Measurements from ENCODE around the gene BICD1.

The BICD1 gene

DNA sequence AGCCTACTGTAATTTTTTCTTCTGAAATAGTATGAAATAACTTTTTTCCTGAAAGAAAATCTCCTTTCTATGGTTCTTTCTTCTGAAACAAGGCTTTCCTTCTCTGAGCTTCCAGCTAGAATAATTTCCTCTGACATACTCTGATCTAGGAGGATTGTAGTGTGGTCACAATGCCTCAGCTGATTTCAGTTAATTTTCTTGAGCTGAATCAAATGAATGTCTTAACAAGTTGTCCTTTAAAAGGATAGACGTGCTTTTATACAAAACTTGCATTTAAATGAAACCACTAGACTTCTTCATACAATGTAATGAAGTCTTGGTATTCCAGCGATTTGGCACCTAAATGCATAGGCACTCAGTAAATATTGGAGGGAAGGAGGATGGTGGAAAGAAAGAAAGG is 94.4 kb downstream of the BICD1 start:
- TF ChIP-seq, protein P1, sequence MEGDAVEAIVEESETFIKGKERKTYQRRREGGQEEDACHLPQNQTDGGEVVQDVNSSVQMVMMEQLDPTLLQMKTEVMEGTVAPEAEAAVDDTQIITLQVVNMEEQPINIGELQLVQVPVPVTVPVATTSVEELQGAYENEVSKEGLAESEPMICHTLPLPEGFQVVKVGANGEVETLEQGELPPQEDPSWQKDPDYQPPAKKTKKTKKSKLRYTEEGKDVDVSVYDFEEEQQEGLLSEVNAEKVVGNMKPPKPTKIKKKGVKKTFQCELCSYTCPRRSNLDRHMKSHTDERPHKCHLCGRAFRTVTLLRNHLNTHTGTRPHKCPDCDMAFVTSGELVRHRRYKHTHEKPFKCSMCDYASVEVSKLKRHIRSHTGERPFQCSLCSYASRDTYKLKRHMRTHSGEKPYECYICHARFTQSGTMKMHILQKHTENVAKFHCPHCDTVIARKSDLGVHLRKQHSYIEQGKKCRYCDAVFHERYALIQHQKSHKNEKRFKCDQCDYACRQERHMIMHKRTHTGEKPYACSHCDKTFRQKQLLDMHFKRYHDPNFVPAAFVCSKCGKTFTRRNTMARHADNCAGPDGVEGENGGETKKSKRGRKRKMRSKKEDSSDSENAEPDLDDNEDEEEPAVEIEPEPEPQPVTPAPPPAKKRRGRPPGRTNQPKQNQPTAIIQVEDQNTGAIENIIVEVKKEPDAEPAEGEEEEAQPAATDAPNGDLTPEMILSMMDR (conservative IDR thresholded peaks at IDR 0.05; ENCODE audit: low read depth, low read length), result no peak
- no peak overlapping the region for H3K4me3 ChIP-seq (ENCODE audit: low read length)

DNA sequence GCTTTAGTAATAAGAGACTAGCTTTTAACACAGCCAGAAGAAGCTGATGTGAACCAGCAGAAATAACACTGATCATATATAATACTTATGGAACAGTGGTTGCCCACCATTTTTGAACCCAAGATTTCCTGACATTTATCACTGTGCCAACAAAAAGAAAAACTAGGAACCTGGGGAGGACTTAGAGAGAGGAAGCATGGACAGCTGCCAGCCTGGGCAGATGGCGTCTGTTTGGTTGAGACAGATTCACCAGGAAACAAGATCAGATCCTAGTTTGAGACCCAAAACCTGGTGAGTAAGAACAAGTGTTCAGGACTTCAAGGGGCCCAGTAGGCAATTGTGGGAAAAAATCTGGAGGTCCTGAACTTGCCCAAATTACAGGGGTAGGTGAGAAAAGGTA is 95.3 kb downstream of the BICD1 start:
- TF ChIP-seq, protein P1 (conservative IDR thresholded peaks at IDR 0.05; ENCODE audit: low read depth, low read length), result no peak
- no peak overlapping the region for H3K4me3 ChIP-seq (ENCODE audit: low read length)
- no peak for DNase-seq (ENCODE audit: low read depth)

More for the DNA sequence above, 94.4 kb downstream of the BICD1 start:
- no peak for DNase-seq (ENCODE audit: low read depth)

- no peak for DNase-seq (ENCODE audit: low read depth)
- TF ChIP-seq, protein P1 (conservative IDR thresholded peaks at IDR 0.05; ENCODE audit: low read depth, low read length), result no peak
- no peak overlapping the region for H3K4me3 ChIP-seq (ENCODE audit: low read length)
These were observed 99.1 kb downstream of the BICD1 start for GRCh38 chr12:32205731-32206130.

DNA sequence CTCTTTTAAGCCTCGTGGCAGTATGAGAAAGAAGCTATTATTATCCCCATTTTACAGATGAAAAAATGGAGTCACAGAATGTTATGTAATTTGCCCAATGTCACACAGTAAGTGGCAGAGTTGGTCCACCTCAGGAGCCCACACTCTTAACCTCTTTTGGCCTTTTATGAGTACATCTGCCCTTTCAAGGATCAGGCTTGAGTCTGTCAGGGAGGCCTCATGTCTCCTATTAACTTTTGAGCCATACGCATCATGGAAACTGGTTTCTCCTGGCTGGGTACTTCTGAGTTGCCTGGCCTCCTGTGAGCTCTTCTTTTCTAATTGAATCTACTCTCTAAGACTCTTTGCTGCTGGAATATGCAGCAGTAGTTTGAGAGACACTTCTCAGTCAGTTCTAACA is 101.7 kb downstream of the BICD1 start:
- no peak for DNase-seq (ENCODE audit: low read depth)
- TF ChIP-seq, protein P1 (conservative IDR thresholded peaks at IDR 0.05; ENCODE audit: low read depth, low read length), result no peak
- no peak overlapping the region for H3K4me3 ChIP-seq (ENCODE audit: low read length)

DNA sequence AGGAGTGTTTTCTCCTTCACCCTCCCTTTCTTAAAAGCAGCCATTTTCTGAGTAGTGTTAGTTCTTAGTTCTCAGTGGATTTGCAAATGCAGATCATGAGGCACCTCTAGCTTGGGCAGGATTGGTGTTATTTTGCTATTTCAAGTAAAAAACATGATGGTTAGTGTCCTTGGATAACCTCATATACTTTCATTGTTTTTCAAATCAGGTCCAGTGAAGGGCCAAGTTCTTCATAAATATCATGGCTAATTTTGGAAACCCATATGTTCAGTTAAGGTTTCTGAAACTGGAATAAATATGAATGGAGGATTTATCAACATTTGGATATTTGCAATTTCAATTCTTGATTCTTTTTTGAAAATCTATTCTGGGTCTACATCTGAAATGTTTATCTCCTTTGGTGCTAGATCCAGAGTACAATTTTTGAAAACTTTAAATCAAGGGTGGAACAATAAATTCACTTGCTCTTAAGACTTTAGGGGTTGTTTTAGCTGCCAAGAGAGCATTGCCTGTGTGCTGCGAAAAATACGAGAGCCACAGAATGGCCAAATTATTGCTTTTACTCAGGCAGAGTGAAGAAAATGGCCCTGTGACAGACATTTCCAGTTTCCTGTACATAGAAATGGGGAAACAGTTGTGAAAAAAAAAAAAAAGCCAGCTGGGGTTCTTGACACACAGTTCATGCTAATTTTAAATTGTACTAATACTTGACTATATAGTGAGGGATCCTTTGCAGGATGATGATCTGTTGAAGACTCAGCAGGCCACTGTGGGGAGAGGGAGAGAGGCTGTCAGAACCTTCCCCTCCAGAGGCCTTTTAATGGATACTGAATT is 104.6 kb downstream of the BICD1 start:
- no peak overlapping the region for H3K4me3 ChIP-seq (ENCODE audit: low read length)
- TF ChIP-seq, protein P1 (conservative IDR thresholded peaks at IDR 0.05; ENCODE audit: low read depth, low read length), result no peak
- DNase-seq (ENCODE audit: low read depth), result no peak

GRCh38 chr12:32211900-32212156 is 105.2 kb downstream of the BICD1 start:
- TF ChIP-seq, protein P1 (conservative IDR thresholded peaks at IDR 0.05; ENCODE audit: low read depth, low read length), result no peak
- H3K4me3 ChIP-seq (ENCODE audit: low read length), result no peak overlapping the region
- no peak for DNase-seq (ENCODE audit: low read depth)

DNA sequence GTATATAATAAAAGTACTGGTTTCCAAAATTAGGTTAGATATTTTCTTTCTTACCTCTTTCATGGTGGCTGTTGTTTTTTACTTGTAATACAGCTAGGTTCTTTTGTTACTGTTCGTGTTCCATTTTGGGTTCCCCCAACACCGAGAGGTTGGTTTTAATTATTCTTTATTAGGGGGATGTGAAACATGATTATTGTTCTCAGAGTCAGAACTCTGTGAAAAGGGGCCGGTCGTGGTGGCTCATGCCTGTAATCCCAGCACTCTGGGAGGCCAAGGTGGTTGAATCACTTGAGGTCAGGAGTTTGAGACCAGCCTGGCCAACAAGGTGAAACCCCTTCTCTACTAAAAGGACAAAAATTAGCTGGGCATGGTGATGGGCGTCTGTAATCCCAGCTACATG is 108.1 kb downstream of the BICD1 start:
- no peak for DNase-seq (ENCODE audit: low read depth)
- no peak overlapping the region for H3K4me3 ChIP-seq (ENCODE audit: low read length)
- TF ChIP-seq, protein P1 (conservative IDR thresholded peaks at IDR 0.05; ENCODE audit: low read depth, low read length), result no peak
